Skeletal muscle satellite cell (primary cell): Measurements from ENCODE around the gene CNOT9.
A peak's percentile ranks its signal among the peaks of the same experiment; 100 is the strongest.

Experiments used
- H3K27me3 ChIP-seq: 2 replicates; pipeline ENCODE4 v1.7.0; 2013; ENCODE audit warnings: low read length; ENCODE audit not compliant: control insufficient read depth, insufficient read depth
- H3K36me3 ChIP-seq: 2 replicates; pipeline ENCODE4 v1.7.0; 2013; ENCODE audit warnings: mild to moderate bottlenecking, control low read depth, low read length; ENCODE audit not compliant: insufficient read depth
- H3K4me1 ChIP-seq: 2 replicates; pipeline ENCODE4 v1.7.0; 2013; ENCODE audit warnings: low read length; ENCODE audit not compliant: control insufficient read depth, insufficient read depth
- H3K4me2 ChIP-seq: 2 replicates; pipeline ENCODE4 v1.7.0; 2013; ENCODE audit warnings: mild to moderate bottlenecking, low read length
- H3K4me3 ChIP-seq: 2 replicates; pipeline ENCODE4 v1.7.0; 2013; ENCODE audit warnings: low read length
- H3K9ac ChIP-seq: 2 replicates; pipeline ENCODE4 v1.7.0; 2013; ENCODE audit warnings: mild to moderate bottlenecking, low read depth, low read length, moderate library complexity
- H3K9me3 ChIP-seq: replicated peaks from 2 replicates; pipeline ENCODE4 v1.7.0; 2013; ENCODE audit warnings: mild to moderate bottlenecking, control low read depth, low read length

CNOT9 gene

DNA sequence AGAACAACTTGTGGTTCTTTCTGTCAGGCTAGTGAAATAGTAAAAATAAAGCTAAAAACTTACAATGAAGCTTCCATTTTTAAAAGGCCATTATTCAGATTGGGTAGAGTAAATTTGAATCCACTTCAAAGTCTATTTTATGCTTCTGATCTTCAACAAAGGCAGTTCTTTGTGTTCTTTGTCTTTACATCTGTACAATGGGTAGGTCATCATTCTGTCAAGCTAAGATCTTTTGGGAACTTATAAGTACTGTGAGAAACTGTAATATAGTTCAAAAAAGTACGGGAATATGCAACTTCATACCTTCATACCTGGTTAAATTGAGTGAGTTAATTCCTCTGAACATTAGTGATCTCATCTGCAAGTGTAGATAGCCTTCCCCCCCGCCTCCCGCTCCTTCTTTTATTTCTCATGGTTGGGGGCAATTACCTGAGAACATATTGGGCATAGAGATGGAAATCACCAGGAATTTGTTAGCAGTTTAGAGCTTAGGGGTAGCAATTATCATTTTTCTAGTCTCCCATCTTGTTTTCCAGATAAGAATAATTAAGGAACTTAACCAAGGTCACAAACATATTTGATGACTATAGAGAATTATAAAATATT is 9.7 kb downstream of the CNOT9 start:
- peaks cover 36% of the 10 kb centered on the region for H3K36me3 ChIP-seq
- H3K4me2 ChIP-seq, result no peak overlapping the region
- H3K9me3 ChIP-seq, result no peaks in the 10 kb centered on the region
- peaks cover 10% of the 10 kb centered on the region for H3K4me1 ChIP-seq
- no peak overlapping the region for H3K9ac ChIP-seq
- no peak overlapping the region for H3K4me3 ChIP-seq
- H3K27me3 ChIP-seq, result no peaks in the 10 kb centered on the region

GRCh38 chr2:218582076-218582475 is 13.4 kb downstream of the CNOT9 start:
- Histone ChIP-seq H3K9me3 (no peaks in the 10 kb centered on the region), H3K4me1 (peaks cover 10% of the 10 kb centered on the region), H3K36me3 (peaks cover 42% of the 10 kb centered on the region), H3K4me3 (no peak overlapping the region), H3K27me3 (no peaks in the 10 kb centered on the region), H3K4me2 (peak overlapping the region; percentile 52), H3K9ac (no peak overlapping the region)

DNA sequence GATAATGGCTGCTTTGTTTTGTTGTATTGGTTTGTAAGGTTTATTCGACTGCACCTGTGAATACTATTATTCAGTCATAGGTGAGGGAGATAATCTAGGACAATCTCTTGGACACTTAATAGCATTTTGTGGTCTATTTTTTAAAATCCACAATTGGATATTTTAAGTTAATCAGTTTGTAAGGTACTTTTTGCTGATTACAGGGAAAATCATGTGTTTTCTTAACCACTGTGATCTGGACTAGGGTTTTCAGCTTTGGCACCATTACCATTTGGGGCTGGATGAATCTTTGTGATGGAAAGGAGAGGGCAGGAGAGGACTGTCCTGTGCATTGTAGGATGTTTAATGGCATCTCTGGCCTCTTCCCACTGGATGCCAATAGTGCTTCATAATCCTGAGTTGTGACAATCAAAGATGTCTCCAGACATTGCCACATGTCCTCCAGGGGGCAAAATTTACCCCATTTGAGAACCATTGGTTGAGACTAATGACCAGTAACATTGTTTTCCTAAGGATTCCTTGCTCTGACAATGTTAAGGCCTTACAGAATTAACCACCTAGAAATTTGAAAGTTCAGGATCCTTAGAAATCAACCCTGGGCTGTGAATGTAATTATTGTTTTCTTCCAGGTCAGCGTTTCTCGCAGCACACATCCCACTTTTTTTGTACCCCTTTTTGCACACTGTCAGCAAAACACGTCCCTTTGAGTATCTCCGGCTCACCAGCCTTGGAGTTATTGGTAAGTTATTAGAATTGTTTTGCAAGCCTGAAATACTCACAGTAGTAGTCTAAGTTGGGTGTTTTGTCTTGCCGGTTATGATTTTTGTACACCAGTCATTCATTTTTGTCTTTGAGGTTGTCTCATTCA is 15.6 kb downstream of the CNOT9 start:
- Histone ChIP-seq H3K9ac (no peak overlapping the region), H3K27me3 (no peaks in the 10 kb centered on the region), H3K4me1 (peaks cover 10% of the 10 kb centered on the region), H3K4me2 (no peak overlapping the region), H3K36me3 (peaks cover 48% of the 10 kb centered on the region), H3K9me3 (no peaks in the 10 kb centered on the region), H3K4me3 (no peak overlapping the region)

GRCh38 chr2:218585541-218585940 is 16.9 kb downstream of the CNOT9 start:
- peaks cover 10% of the 10 kb centered on the region for H3K4me1 ChIP-seq
- no peaks in the 10 kb centered on the region for H3K9me3 ChIP-seq
- H3K4me2 ChIP-seq, result no peak overlapping the region
- H3K4me3 ChIP-seq, result no peak overlapping the region
- H3K36me3 ChIP-seq, result peaks cover 61% of the 10 kb centered on the region
- no peaks in the 10 kb centered on the region for H3K27me3 ChIP-seq
- no peak overlapping the region for H3K9ac ChIP-seq

GRCh38 chr2:218605432-218605831 is 36.8 kb downstream of the CNOT9 start:
- Histone ChIP-seq H3K4me1 (peaks cover 24% of the 10 kb centered on the region), H3K9me3 (no peaks in the 10 kb centered on the region), H3K4me2 (peak overlapping the region; percentile 57), H3K27me3 (no peaks in the 10 kb centered on the region), H3K36me3 (no peaks in the 10 kb centered on the region), H3K9ac (no peak overlapping the region), H3K4me3 (no peak overlapping the region)

DNA sequence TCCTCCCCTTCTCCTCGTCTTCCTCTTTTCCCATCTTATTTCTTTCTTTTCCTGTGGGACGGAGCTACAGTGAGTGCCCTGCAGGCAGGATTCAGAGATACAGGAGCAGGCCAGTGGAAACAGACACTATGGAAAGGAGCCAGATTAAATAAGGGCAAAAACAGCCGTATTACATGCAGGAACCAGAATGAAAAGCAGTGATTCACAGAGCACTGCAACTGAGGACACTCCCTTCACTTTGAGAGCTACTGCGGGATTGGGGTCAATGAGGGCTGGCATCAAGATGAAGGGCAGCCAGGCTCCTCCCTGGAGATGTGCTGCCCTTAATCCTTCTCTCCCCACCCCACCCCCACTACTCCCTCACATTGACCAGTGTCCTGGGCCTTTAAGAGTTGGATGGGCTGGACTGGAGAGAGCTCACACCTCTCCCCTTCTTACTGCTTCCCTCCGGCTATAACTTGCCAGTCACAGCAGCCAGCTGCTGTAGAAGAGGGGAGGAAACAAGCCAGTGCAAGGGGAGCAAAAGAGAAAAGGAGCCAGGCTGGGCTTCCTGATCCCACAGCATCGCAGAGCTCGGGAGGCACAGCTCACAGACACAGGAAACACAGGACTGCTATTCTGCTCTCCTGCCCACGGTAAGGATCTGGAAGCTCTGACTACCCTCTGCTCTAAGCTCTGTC is 38.9 kb downstream of the CNOT9 start, which contains the start of gene PLCD4:
Gene PLCD4, plus strand, starts transcription at position 464 of the 680 bp plus-strand sequence. CDS start 7,841 bp downstream, outside the sequence.
- peak within 1 kb of the TSS; percentile 76 for H3K4me2 ChIP-seq
- peak within 1 kb of the TSS; percentile 59 for H3K9ac ChIP-seq
- peaks cover 2% of the 10 kb centered on the region for H3K27me3 ChIP-seq
- peaks cover 24% of the 10 kb centered on the region for H3K4me1 ChIP-seq
- no peaks in the 10 kb centered on the region for H3K9me3 ChIP-seq
- H3K4me3 ChIP-seq, result peak within 1 kb of the TSS; percentile 55
- H3K36me3 ChIP-seq, result no peaks in the 10 kb centered on the region

GRCh38 chr2:218615868-218616315 is 47.3 kb downstream of the CNOT9 start:
- Histone ChIP-seq H3K4me2 (no peak overlapping the region), H3K4me1 (no peaks in the 10 kb centered on the region), H3K27me3 (peaks cover 2% of the 10 kb centered on the region), H3K9ac (no peak overlapping the region), H3K4me3 (no peak overlapping the region), H3K9me3 (no peaks in the 10 kb centered on the region), H3K36me3 (no peaks in the 10 kb centered on the region)

DNA sequence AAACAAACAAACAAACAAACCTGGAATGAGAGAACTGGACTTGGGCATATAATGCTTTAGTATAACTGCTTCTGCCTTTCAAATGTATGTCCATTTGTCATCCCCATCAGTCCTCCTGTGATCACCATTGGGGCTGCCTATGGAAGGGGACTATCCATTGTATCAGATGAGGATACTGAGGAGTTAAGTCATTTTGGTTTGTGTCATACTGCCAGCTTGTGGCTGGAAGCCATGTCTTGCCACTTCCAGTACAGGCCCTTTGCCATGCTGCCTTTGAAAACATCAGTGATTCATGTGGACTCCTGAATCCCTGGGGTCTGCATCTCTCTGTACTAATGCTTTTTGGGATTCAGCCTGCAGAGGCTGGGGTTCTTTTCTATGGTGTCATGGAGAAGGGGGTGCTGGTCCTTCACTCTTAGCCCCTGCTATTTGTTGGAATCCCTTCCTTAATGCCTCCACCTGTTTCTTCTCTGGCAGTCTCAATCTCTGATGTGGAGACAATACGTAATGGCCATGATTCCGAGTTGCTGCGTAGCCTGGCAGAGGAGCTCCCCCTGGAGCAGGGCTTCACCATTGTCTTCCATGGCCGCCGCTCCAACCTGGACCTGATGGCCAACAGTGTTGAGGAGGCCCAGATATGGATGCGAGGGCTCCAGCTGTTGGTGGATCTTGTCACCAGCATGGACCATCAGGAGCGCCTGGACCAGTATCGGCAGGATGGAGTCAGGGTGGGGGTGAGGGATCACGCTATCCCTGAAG is 49.6 kb downstream of the CNOT9 start:
- Histone ChIP-seq H3K4me1 (no peaks in the 10 kb centered on the region), H3K9ac (no peak overlapping the region), H3K9me3 (no peaks in the 10 kb centered on the region), H3K36me3 (no peaks in the 10 kb centered on the region), H3K27me3 (no peaks in the 10 kb centered on the region), H3K4me3 (no peak overlapping the region), H3K4me2 (no peak overlapping the region)

DNA sequence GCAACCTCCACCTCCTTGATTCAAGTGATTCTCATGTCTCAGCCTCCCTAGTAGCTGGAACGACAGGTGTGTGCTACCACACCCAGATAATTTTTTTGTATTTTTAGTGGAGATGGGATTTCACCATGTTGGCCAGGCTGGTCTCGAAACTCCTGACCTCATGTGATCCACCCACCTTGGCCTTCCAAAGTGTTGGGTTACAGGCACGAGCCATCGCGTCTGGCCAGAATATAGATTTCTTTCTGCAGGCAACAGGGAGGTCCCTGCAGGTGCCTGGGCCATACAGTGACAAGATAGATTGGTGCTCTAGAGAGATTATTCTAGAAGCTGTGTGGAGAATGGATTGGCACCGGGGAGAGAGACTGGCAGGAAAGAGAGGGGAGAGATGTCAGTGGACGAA is 52.4 kb downstream of the CNOT9 start:
- no peaks in the 10 kb centered on the region for H3K27me3 ChIP-seq
- H3K4me3 ChIP-seq, result no peak overlapping the region
- no peaks in the 10 kb centered on the region for H3K4me1 ChIP-seq
- H3K4me2 ChIP-seq, result no peak overlapping the region
- H3K9me3 ChIP-seq, result no peaks in the 10 kb centered on the region
- H3K9ac ChIP-seq, result no peak overlapping the region
- no peaks in the 10 kb centered on the region for H3K36me3 ChIP-seq

GRCh38 chr2:218622606-218623365 is 54.1 kb downstream of the CNOT9 start:
- H3K36me3 ChIP-seq, result no peaks in the 10 kb centered on the region
- H3K27me3 ChIP-seq, result no peaks in the 10 kb centered on the region
- no peak overlapping the region for H3K4me2 ChIP-seq
- no peaks in the 10 kb centered on the region for H3K4me1 ChIP-seq
- H3K4me3 ChIP-seq, result no peak overlapping the region
- H3K9me3 ChIP-seq, result no peaks in the 10 kb centered on the region
- no peak overlapping the region for H3K9ac ChIP-seq
